Ishikawa (cell line): Measurements from ENCODE around the gene AP3S2.

Experiments
- CEBPB ChIP-seq: IDR thresholded peaks from 2 replicates; pipeline ENCODE4 v1.6.1; 2012
- CREB1 ChIP-seq: IDR thresholded peaks from 2 replicates; pipeline ENCODE4 v1.6.1; 2012; ENCODE audit warnings: low read depth
- EGR1 ChIP-seq: IDR thresholded peaks from 2 replicates; pipeline ENCODE4 v1.6.1; 2012
- EP300 ChIP-seq: IDR thresholded peaks from 2 replicates; pipeline ENCODE4 v1.6.1; 2012; ENCODE audit warnings: borderline replicate concordance
- FOXM1 ChIP-seq: IDR thresholded peaks from 2 replicates; pipeline ENCODE4 v1.6.1; 2012; ENCODE audit warnings: low read depth, borderline replicate concordance
- NFIC ChIP-seq: IDR thresholded peaks from 2 replicates; pipeline ENCODE4 v1.6.1; 2012
- RAD21 ChIP-seq: IDR thresholded peaks from 2 replicates; pipeline ENCODE4 v1.6.1; 2012; ENCODE audit warnings: low read depth
- TAF1 ChIP-seq: IDR thresholded peaks from 2 replicates; pipeline ENCODE4 v1.6.1; 2012; ENCODE audit warnings: low read depth, mild to moderate bottlenecking
- TCF12 ChIP-seq: IDR thresholded peaks from 2 replicates; pipeline ENCODE4 v1.6.1; 2012; ENCODE audit warnings: low read depth
- TEAD4 ChIP-seq: IDR thresholded peaks from 2 replicates; pipeline ENCODE4 v1.6.1; 2012
- YY1 ChIP-seq: IDR thresholded peaks from 2 replicates; pipeline ENCODE4 v1.6.1; 2012; ENCODE audit warnings: low read depth
- ZBTB7A ChIP-seq: IDR thresholded peaks from 2 replicates; pipeline ENCODE4 v1.6.1; 2012; ENCODE audit warnings: low read depth
- TF ChIP-seq, protein P1 (sequence below): IDR thresholded peaks from 2 replicates; pipeline ENCODE4 v1.6.1; 2012
- TF ChIP-seq, protein P2 (sequence below): IDR thresholded peaks from 2 replicates; pipeline ENCODE4 v1.6.1; 2012; ENCODE audit warnings: low read depth, mild to moderate bottlenecking
- TF ChIP-seq, protein P3 (sequence below): IDR thresholded peaks from 2 replicates; pipeline ENCODE4 v1.6.1; 2012

The AP3S2 gene

DNA sequence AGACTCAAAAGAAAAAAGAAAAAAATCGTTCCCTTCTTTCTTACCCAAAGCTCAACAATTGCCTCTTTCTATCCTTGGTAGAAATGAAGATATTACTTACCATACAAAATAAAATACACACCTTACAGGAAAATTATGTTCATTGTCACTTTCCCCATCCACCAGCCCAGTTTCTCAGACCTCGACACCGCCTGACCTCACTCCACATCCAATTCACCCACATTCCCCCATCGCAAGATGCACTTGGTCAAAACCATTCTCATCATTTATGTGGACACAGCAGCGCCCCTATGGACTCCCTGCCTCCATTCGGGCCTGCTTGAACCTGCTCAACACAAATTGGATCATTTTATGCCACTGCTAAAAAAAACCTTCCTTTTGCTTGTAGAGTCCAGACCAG is 86.1 kb downstream of the AP3S2 start:
- TF ChIP-seq TAF1, result no peak
- TF ChIP-seq EP300, result no peak
- no peak for TF ChIP-seq CEBPB
- TF ChIP-seq YY1, result no peak
- TF ChIP-seq, protein P1, sequence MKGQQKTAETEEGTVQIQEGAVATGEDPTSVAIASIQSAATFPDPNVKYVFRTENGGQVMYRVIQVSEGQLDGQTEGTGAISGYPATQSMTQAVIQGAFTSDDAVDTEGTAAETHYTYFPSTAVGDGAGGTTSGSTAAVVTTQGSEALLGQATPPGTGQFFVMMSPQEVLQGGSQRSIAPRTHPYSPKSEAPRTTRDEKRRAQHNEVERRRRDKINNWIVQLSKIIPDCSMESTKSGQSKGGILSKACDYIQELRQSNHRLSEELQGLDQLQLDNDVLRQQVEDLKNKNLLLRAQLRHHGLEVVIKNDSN, result no peak
- TF ChIP-seq TEAD4, result no peak
- no peak for TF ChIP-seq CREB1
- TF ChIP-seq, protein P2, sequence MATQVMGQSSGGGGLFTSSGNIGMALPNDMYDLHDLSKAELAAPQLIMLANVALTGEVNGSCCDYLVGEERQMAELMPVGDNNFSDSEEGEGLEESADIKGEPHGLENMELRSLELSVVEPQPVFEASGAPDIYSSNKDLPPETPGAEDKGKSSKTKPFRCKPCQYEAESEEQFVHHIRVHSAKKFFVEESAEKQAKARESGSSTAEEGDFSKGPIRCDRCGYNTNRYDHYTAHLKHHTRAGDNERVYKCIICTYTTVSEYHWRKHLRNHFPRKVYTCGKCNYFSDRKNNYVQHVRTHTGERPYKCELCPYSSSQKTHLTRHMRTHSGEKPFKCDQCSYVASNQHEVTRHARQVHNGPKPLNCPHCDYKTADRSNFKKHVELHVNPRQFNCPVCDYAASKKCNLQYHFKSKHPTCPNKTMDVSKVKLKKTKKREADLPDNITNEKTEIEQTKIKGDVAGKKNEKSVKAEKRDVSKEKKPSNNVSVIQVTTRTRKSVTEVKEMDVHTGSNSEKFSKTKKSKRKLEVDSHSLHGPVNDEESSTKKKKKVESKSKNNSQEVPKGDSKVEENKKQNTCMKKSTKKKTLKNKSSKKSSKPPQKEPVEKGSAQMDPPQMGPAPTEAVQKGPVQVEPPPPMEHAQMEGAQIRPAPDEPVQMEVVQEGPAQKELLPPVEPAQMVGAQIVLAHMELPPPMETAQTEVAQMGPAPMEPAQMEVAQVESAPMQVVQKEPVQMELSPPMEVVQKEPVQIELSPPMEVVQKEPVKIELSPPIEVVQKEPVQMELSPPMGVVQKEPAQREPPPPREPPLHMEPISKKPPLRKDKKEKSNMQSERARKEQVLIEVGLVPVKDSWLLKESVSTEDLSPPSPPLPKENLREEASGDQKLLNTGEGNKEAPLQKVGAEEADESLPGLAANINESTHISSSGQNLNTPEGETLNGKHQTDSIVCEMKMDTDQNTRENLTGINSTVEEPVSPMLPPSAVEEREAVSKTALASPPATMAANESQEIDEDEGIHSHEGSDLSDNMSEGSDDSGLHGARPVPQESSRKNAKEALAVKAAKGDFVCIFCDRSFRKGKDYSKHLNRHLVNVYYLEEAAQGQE, result no peak
- TF ChIP-seq EGR1, result no peak

DNA sequence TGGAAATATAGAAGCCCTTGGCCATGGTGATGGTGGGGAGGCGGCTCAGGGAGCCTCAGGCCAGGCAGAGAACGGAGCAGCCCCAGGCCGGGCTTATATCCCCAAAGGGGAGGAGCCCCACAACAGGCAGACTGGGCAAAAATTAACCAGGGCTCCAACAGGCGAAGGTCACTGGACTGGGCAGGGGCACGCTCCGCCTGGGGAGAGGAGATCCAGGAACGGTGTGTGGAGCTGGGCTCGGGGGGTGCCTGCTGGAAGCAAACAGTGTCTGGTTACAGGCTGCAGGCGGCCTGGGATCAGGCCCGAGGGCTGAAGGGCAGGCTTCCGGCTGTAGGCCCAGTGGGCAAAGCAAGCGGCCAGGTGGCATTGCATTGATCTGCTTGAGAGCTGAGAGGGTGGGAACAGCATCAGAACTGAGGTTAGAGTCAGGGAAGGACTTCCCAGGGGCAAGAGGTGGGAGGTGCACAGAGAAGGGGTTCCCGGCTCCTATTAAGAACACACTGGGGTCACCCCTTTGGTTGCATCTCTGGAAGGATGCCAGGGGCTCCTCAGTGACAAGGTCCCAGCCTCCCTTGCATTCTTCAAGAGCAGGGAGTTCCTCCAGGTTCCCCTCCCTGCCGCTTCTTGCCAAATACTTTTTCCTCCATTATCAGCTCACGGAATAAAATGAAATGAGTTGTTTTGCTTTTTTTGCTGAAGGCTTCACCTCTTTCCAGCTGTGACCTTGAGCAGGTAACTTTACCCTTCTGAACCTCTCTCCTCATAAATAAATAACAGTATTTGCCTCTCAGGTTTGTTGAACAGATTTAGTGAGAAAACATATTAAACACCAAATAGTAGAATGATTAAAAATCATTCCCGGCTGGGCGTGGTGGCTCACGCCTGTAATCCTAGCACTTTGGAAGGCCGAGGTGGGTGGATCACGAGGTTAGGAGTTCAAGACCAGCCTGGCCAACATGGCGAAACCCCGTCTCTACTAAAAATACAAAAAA is 86.9 kb downstream of the AP3S2 start:
- TF ChIP-seq TAF1 (no peak), YY1 (no peak), EP300 (no peak), TCF12 (no peak), RAD21 (no peak), FOXM1 (no peak), TEAD4 (no peak), EGR1 (no peak), CREB1 (no peak)
- TF ChIP-seq, protein P1, result no peak
- TF ChIP-seq, protein P2, result no peak

DNA sequence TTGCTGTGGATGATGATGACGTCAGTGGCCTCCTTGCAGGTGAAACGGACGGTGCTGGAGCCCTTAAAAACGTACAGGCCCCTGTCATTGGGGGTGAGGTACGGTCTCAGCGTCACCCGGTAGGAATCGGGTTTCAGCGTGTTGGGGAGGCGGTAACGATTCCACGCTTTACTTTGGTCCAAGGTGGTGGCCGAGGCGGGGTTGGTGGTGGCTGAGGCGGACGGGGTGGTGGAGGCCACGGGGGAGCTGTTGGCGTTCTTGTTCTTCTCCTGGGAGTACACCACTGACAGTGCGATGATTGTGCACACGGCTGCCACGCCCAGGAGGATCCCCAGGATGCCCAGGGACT is 87.6 kb downstream of the AP3S2 start:
- no peak for TF ChIP-seq CREB1
- TF ChIP-seq, protein P1, result no peak
- no peak for TF ChIP-seq TEAD4
- no peak for TF ChIP-seq EP300
- TF ChIP-seq RAD21, result no peak
- no peak for TF ChIP-seq FOXM1
- TF ChIP-seq TAF1, result no peak
- TF ChIP-seq, protein P2, result no peak
- TF ChIP-seq EGR1, result no peak
- TF ChIP-seq ZBTB7A, result no peak
- no peak for TF ChIP-seq NFIC
- TF ChIP-seq, protein P3, sequence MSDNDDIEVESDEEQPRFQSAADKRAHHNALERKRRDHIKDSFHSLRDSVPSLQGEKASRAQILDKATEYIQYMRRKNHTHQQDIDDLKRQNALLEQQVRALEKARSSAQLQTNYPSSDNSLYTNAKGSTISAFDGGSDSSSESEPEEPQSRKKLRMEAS, result no peak
- TF ChIP-seq TCF12, result no peak
- no peak for TF ChIP-seq YY1
- TF ChIP-seq CEBPB, result no peak
